ENCODE measurements around the gene CHRNA9. TPM values are rescaled to one million over a fixed set of nuclear protein-coding genes. Genes with fewer than 3 reads are reported as not detected.

CHRNA9 gene
- total and polyA plus RNA-seq, 2 donors (not counting 1 experiment from before 2014, with no cell fraction given), result 0.07 TPM; not detected in 1

GRCh38 chr4:40299811-40300292 lies 35.3 kb upstream of the CHRNA9 start:
- H3K27me3 ChIP-seq (replicated peaks in 1 of 4; ENCODE audit: control extremely low read depth in 1 of 4, control insufficient read depth in 3 of 4, insufficient read depth in 4 of 4, low read length in 3 of 4), result no peaks in the 10 kb centered on the region
- H3K79me2 ChIP-seq (ENCODE audit: control insufficient read depth, insufficient read depth, low read length), result peaks cover 48% of the 10 kb centered on the region
- intact Hi-C loops (cut with micrococcal nuclease), result loop anchor here (2.0 to 10.0 kb wide), 3 partner anchors 17 to 1535 kb away; no protein-coding TSS in a partner anchor
- H3K4me3 Mint-ChIP-seq, result peak overlapping the region; percentile 66
- peaks cover 0 to 19% (median 5%) of the 10 kb centered on the region in 3 donors for H3K9me3 ChIP-seq (ENCODE audit: control extremely low read depth in 1 of 3, control insufficient read depth in 2 of 3, insufficient read depth in 1 of 3, low read length in 2 of 3)
- ATAC-seq (ENCODE audit: low read depth) (no peak), DNase-seq (peak; percentile 23)
- TF ChIP-seq EZH2 (IDR thresholded peaks at IDR 0.05; ENCODE audit: borderline replicate concordance, insufficient read depth, low read depth, low read length, poor library complexity, severe bottlenecking), result no peak
- no peak for TF ChIP-seq CTCF (IDR thresholded peaks at IDR 0.05)
- H3K4me3 ChIP-seq (ENCODE audit: control extremely low read depth in 1 of 5, extremely low read depth in 1 of 5, insufficient read depth in 1 of 5, low read depth in 2 of 5, low read length in 4 of 5), result peak overlapping the region in 1 of 5 experiments; percentile 0
- H3K27me3 Mint-ChIP-seq, result no peaks in the 10 kb centered on the region
- H3K9ac ChIP-seq (ENCODE audit: low read length), result no peak overlapping the region
- H3K27ac ChIP-seq (ENCODE audit: low read length in 2 of 2), result peak overlapping the region; percentile 86 to 90
- CTCF ChIA-PET, result interaction anchor here (0.7 to 2.1 kb wide), 7 partner anchors 10 to 106 kb away, joined by 3 to 9 read pairs (median 4); no protein-coding TSS in a partner anchor
- peak overlapping the region; percentile 70 for H3K4me2 ChIP-seq (replicated peaks; ENCODE audit: low read depth, low read length, poor library complexity, severe bottlenecking)
- no peak overlapping the region for H2AFZ ChIP-seq (ENCODE audit: insufficient read depth, low read depth, low read length, poor library complexity, severe bottlenecking)
- peak overlapping the region; percentile 96 for H3K27ac Mint-ChIP-seq
- 40% methylated on average over 1 of the region's 3 CpGs for WGBS (ENCODE audit: insufficient coverage)
- no peaks in the 10 kb centered on the region for H3K9me3 Mint-ChIP-seq (ENCODE audit: insufficient read depth)
- H3K4me1 ChIP-seq (ENCODE audit: control insufficient read depth in 2 of 2, insufficient read depth in 2 of 2, low read length in 2 of 2), result peaks cover 74 to 80% of the 10 kb centered on the region in 2 donors
- no peaks in the 10 kb centered on the region for H3K36me3 ChIP-seq (replicated peaks in 1 of 2; ENCODE audit: control extremely low read depth in 1 of 2, control insufficient read depth in 1 of 2, extremely low read depth in 1 of 2, insufficient read depth in 2 of 2, low read length in 1 of 2)
- H4K20me1 ChIP-seq (ENCODE audit: control insufficient read depth, insufficient read depth, low read length, poor library complexity, severe bottlenecking), result no peaks in the 10 kb centered on the region
- POLR2A ChIA-PET, result interaction anchor here (1.2 kb wide), 1 partner anchor 8 kb away, joined by 3 read pairs; no protein-coding TSS in a partner anchor
- peaks cover 66% of the 10 kb centered on the region for H3K4me1 Mint-ChIP-seq
